Breast epithelium (tissue), 3 donors: ENCODE data around the gene SSR3.

Experiments
- POLR2AphosphoS5 ChIP-seq, 3 donors: sonication (generic); formaldehyde crosslinking; IDR thresholded peaks; one replicate each; pipeline ENCODE4 v1.6.1; 2017; ENCODE audit warnings: antibody characterized with exemption in 3 of 3
- TF ChIP-seq, protein P1 (sequence below), 3 donors: fragments of 450-650 bp; IDR thresholded peaks; one replicate each; pipeline ENCODE4 v1.5.1; 2016 to 2017; ENCODE audit warnings: antibody characterized with exemption in 3 of 3, mild to moderate bottlenecking in 3 of 3, moderate library complexity in 3 of 3

DNA sequence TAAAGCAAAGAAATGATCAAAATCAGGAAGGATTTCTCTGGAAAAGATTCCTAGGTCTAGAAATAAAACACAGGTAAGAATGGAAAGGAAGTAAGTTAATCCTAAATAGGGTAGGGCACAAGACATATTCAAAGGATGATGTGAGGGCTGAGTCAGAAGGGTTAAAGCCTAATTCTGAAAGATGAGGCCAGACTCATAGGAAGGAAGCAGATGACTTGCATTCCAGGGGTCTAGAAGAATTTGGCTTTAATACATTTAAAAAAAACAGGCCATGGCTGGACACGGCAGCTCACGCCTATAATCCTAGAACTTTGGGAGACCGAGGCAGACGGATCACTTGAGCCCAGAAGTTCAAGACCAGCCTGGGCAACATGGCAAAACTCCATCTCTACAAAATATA, 3.2 kb downstream of the SSR3 start:
- TF ChIP-seq, protein P1, sequence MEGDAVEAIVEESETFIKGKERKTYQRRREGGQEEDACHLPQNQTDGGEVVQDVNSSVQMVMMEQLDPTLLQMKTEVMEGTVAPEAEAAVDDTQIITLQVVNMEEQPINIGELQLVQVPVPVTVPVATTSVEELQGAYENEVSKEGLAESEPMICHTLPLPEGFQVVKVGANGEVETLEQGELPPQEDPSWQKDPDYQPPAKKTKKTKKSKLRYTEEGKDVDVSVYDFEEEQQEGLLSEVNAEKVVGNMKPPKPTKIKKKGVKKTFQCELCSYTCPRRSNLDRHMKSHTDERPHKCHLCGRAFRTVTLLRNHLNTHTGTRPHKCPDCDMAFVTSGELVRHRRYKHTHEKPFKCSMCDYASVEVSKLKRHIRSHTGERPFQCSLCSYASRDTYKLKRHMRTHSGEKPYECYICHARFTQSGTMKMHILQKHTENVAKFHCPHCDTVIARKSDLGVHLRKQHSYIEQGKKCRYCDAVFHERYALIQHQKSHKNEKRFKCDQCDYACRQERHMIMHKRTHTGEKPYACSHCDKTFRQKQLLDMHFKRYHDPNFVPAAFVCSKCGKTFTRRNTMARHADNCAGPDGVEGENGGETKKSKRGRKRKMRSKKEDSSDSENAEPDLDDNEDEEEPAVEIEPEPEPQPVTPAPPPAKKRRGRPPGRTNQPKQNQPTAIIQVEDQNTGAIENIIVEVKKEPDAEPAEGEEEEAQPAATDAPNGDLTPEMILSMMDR (IDR thresholded peaks at IDR 0.05), result no peak
- TF ChIP-seq POLR2AphosphoS5 (IDR thresholded peaks at IDR 0.05), result no peak
